ENCODE data around the gene PHKB.

PHKB gene

GRCh38 chr16:47667956-47668355 is 206.8 kb downstream of the PHKB start:
- TF ChIP-seq TAF1 (IDR thresholded peaks at IDR 0.05; ENCODE audit: borderline replicate concordance, insufficient read depth, low read length): no peak
- TF ChIP-seq SIN3A (IDR thresholded peaks at IDR 0.05; ENCODE audit: borderline replicate concordance, insufficient read depth, low read length): no peak
- TF ChIP-seq FOXP2 (optimal IDR thresholded peaks at IDR 0.05; ENCODE audit: borderline replicate concordance, extremely low read depth, extremely low read length, insufficient read depth): no peak
- no peak for TF ChIP-seq POLR2AphosphoS5 (IDR thresholded peaks at IDR 0.05; ENCODE audit: low read depth, low read length)
- no peak for TF ChIP-seq REST (IDR thresholded peaks at IDR 0.05; ENCODE audit: insufficient read depth in 1 of 2, low read depth in 2 of 2, low read length in 2 of 2)

GRCh38 chr16:47672475-47672874 is 211.3 kb downstream of the PHKB start:
- TF ChIP-seq POLR2AphosphoS5 (IDR thresholded peaks at IDR 0.05; ENCODE audit: low read depth, low read length): no peak
- no peak for TF ChIP-seq TAF1 (IDR thresholded peaks at IDR 0.05; ENCODE audit: borderline replicate concordance, insufficient read depth, low read length)
- TF ChIP-seq FOXP2 (optimal IDR thresholded peaks at IDR 0.05; ENCODE audit: borderline replicate concordance, extremely low read depth, extremely low read length, insufficient read depth): no peak
- TF ChIP-seq SIN3A (IDR thresholded peaks at IDR 0.05; ENCODE audit: borderline replicate concordance, insufficient read depth, low read length): no peak
- no peak for TF ChIP-seq REST (IDR thresholded peaks at IDR 0.05; ENCODE audit: insufficient read depth in 1 of 2, low read depth in 2 of 2, low read length in 2 of 2)

DNA sequence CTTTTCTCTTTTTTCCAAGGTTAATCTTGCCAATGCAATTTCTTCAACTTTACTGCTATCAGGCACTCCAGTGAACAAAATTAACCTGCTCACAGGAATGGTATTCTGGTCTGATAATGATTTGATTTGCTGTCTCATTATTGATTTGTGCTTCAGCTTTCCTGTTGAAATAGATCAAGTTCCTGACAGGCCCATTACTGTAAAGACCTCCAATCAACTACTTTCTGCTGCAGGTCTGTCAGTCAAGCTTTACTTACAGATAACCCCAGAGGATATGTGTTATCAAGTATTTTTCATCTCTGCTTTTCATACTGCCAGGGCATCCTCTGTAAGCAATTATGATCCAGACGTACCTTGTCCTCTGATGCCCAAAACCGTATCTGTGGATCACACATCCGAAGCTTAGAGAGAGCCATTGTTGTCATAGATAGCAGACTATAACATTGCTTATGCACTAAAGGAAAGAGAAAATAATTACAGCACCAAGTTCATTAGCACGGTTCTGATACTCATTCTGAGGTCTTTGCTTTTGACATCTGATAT is 215.6 kb downstream of the PHKB start:
- TF ChIP-seq SIN3A (IDR thresholded peaks at IDR 0.05; ENCODE audit: borderline replicate concordance, insufficient read depth, low read length) (no peak), TAF1 (IDR thresholded peaks at IDR 0.05; ENCODE audit: borderline replicate concordance, insufficient read depth, low read length) (no peak), POLR2AphosphoS5 (IDR thresholded peaks at IDR 0.05; ENCODE audit: low read depth, low read length) (no peak), REST (IDR thresholded peaks at IDR 0.05; ENCODE audit: insufficient read depth in 1 of 2, low read depth in 2 of 2, low read length in 2 of 2) (no peak), FOXP2 (optimal IDR thresholded peaks at IDR 0.05; ENCODE audit: borderline replicate concordance, extremely low read depth, extremely low read length, insufficient read depth) (no peak)

GRCh38 chr16:47687694-47688093 is 226.6 kb downstream of the PHKB start:
- TF ChIP-seq TAF1 (IDR thresholded peaks at IDR 0.05; ENCODE audit: borderline replicate concordance, insufficient read depth, low read length): no peak
- no peak for TF ChIP-seq POLR2AphosphoS5 (IDR thresholded peaks at IDR 0.05; ENCODE audit: low read depth, low read length)
- no peak for TF ChIP-seq REST (IDR thresholded peaks at IDR 0.05; ENCODE audit: insufficient read depth in 1 of 2, low read depth in 2 of 2, low read length in 2 of 2)
- TF ChIP-seq SIN3A (IDR thresholded peaks at IDR 0.05; ENCODE audit: borderline replicate concordance, insufficient read depth, low read length): no peak
- no peak for TF ChIP-seq FOXP2 (optimal IDR thresholded peaks at IDR 0.05; ENCODE audit: borderline replicate concordance, extremely low read depth, extremely low read length, insufficient read depth)

DNA sequence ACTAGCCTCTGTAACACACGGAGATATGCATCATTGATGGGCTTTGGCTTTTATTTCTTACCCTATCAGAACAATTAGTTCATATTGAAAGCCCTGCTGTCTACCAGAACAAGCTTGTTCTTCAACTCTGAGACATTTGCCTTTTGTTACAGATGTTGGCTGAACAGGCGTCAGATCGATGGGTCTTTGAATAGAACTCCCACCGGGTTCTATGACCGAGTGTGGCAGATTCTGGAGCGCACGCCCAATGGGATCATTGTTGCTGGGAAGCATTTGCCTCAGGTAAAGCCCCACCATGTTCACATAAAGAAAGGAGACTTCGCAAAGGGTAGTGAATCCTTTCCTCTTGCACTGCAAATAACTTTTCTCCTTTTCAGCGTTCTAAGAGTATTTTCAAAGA is 232.1 kb downstream of the PHKB start:
- TF ChIP-seq TAF1 (IDR thresholded peaks at IDR 0.05; ENCODE audit: borderline replicate concordance, insufficient read depth, low read length) (no peak), FOXP2 (optimal IDR thresholded peaks at IDR 0.05; ENCODE audit: borderline replicate concordance, extremely low read depth, extremely low read length, insufficient read depth) (no peak), POLR2AphosphoS5 (IDR thresholded peaks at IDR 0.05; ENCODE audit: low read depth, low read length) (no peak), REST (IDR thresholded peaks at IDR 0.05; ENCODE audit: insufficient read depth in 1 of 2, low read depth in 2 of 2, low read length in 2 of 2) (no peak), SIN3A (IDR thresholded peaks at IDR 0.05; ENCODE audit: borderline replicate concordance, insufficient read depth, low read length) (no peak)

Measured in PFSK-1 (cell line).